D721Med (cell line): Measurements from ENCODE around the gene FBXO44.

Experiments used
- DNase-seq: peaks from one replicate; pipeline ENCODE4 v3.0.0; 2011; ENCODE audit warnings: low spot score; ENCODE audit not compliant: insufficient read length
- FAIRE-seq: peaks from 2 replicates; lab custom pipeline; 2011; peaks lifted over from hg19 to GRCh38; lab: Jason Lieb, UNC
- TF ChIP-seq, protein P1 (sequence below): IDR thresholded peaks from 2 replicates; pipeline ENCODE4 v1.5.1; 2012; ENCODE audit warnings: mild to moderate bottlenecking, control low read depth; ENCODE audit not compliant: insufficient read depth; ENCODE audit errors: missing control alignments

Gene FBXO44

DNA sequence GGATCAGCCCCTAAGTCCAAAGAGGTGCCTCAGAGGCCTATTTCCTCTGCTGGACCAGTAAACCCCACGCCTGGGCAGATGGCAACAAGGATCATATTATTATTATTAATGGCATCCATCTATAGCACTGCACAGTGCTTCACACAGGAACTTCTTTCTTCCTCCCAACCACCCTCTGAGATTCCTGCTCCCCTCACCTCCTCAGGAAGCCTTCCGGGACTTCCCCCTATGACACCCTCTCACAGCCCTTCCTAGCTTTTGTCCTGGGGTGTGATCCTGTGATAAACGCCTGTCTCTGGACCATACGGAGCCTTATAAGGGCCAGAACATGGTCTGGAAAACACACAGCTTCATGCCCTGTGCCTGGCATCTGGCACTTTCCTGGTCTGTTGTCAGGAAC, 3.7 kb upstream of the FBXO44 start:
- TF ChIP-seq, protein P1, sequence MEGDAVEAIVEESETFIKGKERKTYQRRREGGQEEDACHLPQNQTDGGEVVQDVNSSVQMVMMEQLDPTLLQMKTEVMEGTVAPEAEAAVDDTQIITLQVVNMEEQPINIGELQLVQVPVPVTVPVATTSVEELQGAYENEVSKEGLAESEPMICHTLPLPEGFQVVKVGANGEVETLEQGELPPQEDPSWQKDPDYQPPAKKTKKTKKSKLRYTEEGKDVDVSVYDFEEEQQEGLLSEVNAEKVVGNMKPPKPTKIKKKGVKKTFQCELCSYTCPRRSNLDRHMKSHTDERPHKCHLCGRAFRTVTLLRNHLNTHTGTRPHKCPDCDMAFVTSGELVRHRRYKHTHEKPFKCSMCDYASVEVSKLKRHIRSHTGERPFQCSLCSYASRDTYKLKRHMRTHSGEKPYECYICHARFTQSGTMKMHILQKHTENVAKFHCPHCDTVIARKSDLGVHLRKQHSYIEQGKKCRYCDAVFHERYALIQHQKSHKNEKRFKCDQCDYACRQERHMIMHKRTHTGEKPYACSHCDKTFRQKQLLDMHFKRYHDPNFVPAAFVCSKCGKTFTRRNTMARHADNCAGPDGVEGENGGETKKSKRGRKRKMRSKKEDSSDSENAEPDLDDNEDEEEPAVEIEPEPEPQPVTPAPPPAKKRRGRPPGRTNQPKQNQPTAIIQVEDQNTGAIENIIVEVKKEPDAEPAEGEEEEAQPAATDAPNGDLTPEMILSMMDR: no peak
- FAIRE-seq: no peak
- no peak for DNase-seq

DNA sequence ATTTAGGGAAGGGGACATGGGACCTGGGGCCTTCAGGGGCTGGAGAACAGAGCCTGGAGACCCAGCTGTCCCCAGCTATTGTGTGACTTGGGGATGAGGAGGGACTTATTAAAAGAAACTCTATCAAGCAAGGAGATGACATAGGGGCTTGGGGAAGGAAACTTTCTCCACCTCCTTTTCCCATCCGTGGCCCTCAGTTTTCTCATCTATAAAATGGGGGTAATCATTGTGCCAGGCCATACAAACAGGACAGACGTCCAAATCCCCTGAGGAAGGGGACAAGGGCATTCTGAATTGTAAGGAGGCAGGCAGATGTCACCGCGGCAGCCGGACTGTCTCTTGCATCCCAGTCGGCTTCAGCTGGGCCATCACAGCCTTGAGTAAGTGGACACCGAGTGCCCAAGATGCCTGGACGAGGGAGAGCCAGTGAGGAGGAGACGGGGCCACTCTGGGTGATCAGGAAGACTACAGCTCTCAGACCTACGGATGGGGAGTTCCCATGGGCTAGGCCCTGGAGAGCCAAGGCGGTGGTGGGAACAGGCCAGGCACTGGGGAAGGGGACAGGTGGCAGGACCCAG, 2.4 kb upstream of the FBXO44 start:
- FAIRE-seq (no peak), DNase-seq (no peak)
- TF ChIP-seq, protein P1: no peak

- no peak for DNase-seq
- FAIRE-seq: no peak
- TF ChIP-seq, protein P1: no peak
Measured at GRCh38 chr1:11653101-11653860, 1.4 kb upstream of the FBXO44 start.

DNA sequence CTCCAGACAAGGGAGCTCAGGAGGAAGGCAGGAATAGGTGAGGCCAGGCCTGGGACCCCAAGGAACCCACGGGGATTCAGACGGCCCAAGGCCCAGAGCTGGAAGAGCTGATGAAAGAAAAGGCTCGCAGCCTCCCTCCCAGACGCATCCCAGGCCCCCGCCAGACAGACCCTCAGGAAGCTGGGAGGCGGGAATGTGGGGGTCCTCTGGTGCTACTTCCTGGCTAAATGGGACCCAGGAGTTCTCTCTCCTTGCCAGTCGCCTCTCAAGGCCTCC, 878 bp upstream of the FBXO44 start:
- no peak for DNase-seq
- TF ChIP-seq, protein P1: no peak
- FAIRE-seq: no peak

GRCh38 chr1:11654939-11655808, 497 bp downstream of the FBXO44 start:
- DNase-seq (no peak), FAIRE-seq (no peak)

GRCh38 chr1:11657654-11658053, 3.0 kb downstream of the FBXO44 start:
- TF ChIP-seq, protein P1: no peak
- FAIRE-seq: no peak

More at GRCh38 chr1:11654939-11655808, 497 bp downstream of the FBXO44 start:
- TF ChIP-seq, protein P1: no peak

More at GRCh38 chr1:11657654-11658053, 3.0 kb downstream of the FBXO44 start:
- DNase-seq: no peak
